ENCODE results near the gene MEGF9.

GRCh38 chr9:120559546-120559945, 154.7 kb downstream of the MEGF9 start:
- no peak for TF ChIP-seq CTCF (IDR thresholded peaks at IDR 0.05; ENCODE audit: insufficient read depth, low read length, poor library complexity, severe bottlenecking)
- TF ChIP-seq EZH2phosphoT487 (conservative IDR thresholded peaks at IDR 0.05; ENCODE audit: low read length): no peak

Data from SU-DHL-6 (cell line).